ENCODE measurements around the gene GREB1.

The GREB1 gene

DNA sequence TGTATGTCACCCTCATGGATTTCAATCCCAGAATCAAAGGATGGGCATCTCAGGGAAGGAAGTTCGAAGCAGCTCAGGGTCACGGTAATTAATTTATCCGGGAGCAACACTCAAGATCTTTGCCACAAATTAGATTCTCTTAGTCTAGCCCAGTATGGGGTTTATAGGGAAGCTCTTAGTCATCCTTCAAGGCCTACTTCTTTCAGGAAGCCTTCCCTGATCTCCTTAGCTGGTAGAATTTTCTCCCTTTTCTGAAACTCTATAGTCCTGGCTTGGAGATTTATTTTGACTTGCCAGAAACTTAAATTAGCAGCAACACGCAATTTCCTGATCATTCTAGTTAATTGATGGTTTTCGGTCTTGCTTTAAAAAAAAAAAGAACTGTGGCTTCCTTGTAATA is 20.5 kb upstream of the GREB1 start:
- peaks cover 13% of the 10 kb centered on the region for H3K36me3 ChIP-seq (ENCODE audit: control insufficient read depth, insufficient read depth, low read length)
- H3K4me1 ChIP-seq (ENCODE audit: control insufficient read depth, insufficient read depth, low read length, poor library complexity, severe bottlenecking) = peaks cover 8% of the 10 kb centered on the region
- no peak overlapping the region for H3K27ac ChIP-seq (ENCODE audit: low read depth, low read length, severe bottlenecking)
- H3K4me3 ChIP-seq (ENCODE audit: extremely low read depth, insufficient read depth, low read length, poor library complexity, severe bottlenecking) = no peak overlapping the region
- 93% methylated on average over 2 to 5 of the region's 5 CpGs for WGBS, 2 experiments (ENCODE audit: insufficient coverage in 2 of 2)
- H3K9me3 ChIP-seq (ENCODE audit: control insufficient read depth, low read length) = no peaks in the 10 kb centered on the region

DNA sequence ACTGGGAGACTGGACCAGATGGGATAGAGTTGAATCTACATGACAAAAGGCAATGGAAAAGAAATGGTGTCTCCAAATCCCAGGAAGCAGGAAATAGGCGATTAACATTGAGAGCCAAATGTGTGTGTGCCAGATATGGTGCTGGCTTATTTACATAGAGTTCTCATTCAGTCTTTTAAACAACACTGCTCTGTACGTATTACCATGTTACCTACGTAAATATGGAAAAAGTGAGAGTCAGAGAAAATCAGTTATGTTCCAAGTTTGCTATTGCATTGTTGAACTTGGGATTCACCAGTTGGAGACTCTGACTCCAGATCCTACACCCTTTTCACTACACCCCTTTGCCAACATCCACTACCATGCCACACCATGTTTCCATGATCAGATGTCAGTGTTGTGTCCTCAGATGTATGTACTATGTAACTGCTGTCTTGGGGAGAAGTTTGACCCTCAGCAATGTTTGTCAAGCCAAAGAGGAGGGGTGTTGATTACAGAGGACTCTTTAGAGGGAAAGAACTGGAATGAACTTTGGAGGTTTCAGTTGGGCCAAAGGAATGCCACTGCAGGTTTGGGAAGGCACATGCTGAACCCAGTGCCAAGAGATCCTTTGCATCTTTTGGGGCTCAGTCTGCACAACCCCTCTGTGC is 19.6 kb upstream of the GREB1 start:
- 89% methylated on average over 1 of the region's 3 CpGs; no CpG with 5 or more reads in 1 of the 2 experiments for WGBS, 2 experiments (ENCODE audit: insufficient coverage in 2 of 2)
- Histone ChIP-seq H3K4me1 (ENCODE audit: control insufficient read depth, insufficient read depth, low read length, poor library complexity, severe bottlenecking) (peaks cover 8% of the 10 kb centered on the region), H3K4me3 (ENCODE audit: extremely low read depth, insufficient read depth, low read length, poor library complexity, severe bottlenecking) (no peak overlapping the region), H3K27ac (ENCODE audit: low read depth, low read length, severe bottlenecking) (no peak overlapping the region), H3K36me3 (ENCODE audit: control insufficient read depth, insufficient read depth, low read length) (peaks cover 13% of the 10 kb centered on the region), H3K9me3 (ENCODE audit: control insufficient read depth, low read length) (no peaks in the 10 kb centered on the region)

- WGBS, 2 experiments (ENCODE audit: insufficient coverage in 2 of 2) = 93 to 97% methylated on average over 5 to 6 of the region's 6 CpGs
- Histone ChIP-seq H3K27ac (ENCODE audit: low read depth, low read length, severe bottlenecking) (no peak overlapping the region), H3K9me3 (ENCODE audit: control insufficient read depth, low read length) (no peaks in the 10 kb centered on the region), H3K4me3 (ENCODE audit: extremely low read depth, insufficient read depth, low read length, poor library complexity, severe bottlenecking) (no peak overlapping the region), H3K36me3 (ENCODE audit: control insufficient read depth, insufficient read depth, low read length) (peaks cover 20% of the 10 kb centered on the region), H3K4me1 (ENCODE audit: control insufficient read depth, insufficient read depth, low read length, poor library complexity, severe bottlenecking) (peaks cover 8% of the 10 kb centered on the region)
Measured at GRCh38 chr2:11514904-11515303, 18.9 kb upstream of the GREB1 start.

DNA sequence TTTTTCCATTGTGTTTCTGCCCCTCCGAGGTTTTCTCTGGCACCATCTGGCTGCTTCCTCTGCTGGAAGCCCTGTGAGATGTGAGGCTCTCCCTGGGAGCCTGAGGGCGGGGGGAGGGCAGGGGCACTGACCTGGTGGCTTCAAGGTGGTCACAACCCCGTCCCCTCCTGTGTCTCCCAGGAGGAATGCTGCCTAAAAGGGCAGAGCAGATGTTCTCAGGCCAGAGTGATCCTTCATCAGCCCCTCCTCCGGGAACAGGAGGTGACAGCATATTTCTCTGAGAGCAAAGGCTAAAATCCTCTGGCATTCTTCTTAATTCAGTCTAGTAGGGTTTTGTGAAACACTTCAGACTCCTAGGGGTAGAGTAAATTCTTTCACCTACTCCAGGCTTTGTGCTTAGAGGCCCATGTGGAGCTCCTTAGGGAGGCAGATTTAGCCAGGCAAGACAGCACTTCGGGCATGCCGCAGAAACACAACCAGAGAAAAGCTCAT is 18.3 kb upstream of the GREB1 start:
- Histone ChIP-seq H3K36me3 (ENCODE audit: control insufficient read depth, insufficient read depth, low read length) (peaks cover 20% of the 10 kb centered on the region), H3K4me3 (ENCODE audit: extremely low read depth, insufficient read depth, low read length, poor library complexity, severe bottlenecking) (no peak overlapping the region), H3K27ac (ENCODE audit: low read depth, low read length, severe bottlenecking) (no peak overlapping the region), H3K4me1 (ENCODE audit: control insufficient read depth, insufficient read depth, low read length, poor library complexity, severe bottlenecking) (peaks cover 8% of the 10 kb centered on the region), H3K9me3 (ENCODE audit: control insufficient read depth, low read length) (peaks cover 5% of the 10 kb centered on the region)
- WGBS, 2 experiments (ENCODE audit: insufficient coverage in 2 of 2) = 52 to 54% methylated on average over 5 to 6 of the region's 6 CpGs

DNA sequence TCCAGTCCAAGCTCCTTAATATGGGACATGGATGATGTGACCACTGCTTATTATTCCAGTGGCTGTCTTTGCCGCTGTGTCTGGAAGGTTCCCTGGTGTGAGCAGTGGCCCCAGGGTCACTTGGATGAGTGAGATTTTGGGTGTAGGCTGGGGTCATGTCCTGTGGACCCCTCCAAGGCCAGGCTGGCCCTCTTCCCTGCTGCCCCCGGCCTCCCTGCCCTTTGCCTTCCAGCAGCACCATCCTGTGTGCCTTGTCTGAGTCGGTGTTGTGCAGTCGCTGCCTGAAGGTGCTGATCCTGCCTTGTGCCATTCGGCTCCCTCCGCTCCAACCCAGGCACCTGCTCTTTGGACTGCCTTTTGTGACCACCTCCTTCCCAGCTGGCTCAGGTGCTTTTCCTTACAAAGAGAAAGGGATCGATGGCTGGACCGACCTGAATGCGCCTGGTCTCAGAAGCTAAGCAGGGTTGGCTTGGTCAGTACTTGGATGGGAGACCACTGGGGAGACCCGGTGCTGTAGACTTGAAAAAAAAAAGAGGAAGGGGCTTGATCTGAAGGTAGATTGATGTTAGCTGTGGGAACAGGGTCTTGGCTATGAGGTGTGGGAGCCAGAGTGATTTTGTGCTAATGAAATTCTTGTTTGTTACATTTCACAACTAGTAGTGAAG is 16.7 kb upstream of the GREB1 start:
- WGBS, 2 experiments (ENCODE audit: insufficient coverage in 2 of 2) = 91 to 100% methylated on average over 3 to 10 of the region's 10 CpGs
- Histone ChIP-seq H3K9me3 (ENCODE audit: control insufficient read depth, low read length) (peaks cover 5% of the 10 kb centered on the region), H3K4me3 (ENCODE audit: extremely low read depth, insufficient read depth, low read length, poor library complexity, severe bottlenecking) (no peak overlapping the region), H3K36me3 (ENCODE audit: control insufficient read depth, insufficient read depth, low read length) (peaks cover 20% of the 10 kb centered on the region), H3K4me1 (ENCODE audit: control insufficient read depth, insufficient read depth, low read length, poor library complexity, severe bottlenecking) (peaks cover 4% of the 10 kb centered on the region), H3K27ac (ENCODE audit: low read depth, low read length, severe bottlenecking) (no peak overlapping the region)

DNA sequence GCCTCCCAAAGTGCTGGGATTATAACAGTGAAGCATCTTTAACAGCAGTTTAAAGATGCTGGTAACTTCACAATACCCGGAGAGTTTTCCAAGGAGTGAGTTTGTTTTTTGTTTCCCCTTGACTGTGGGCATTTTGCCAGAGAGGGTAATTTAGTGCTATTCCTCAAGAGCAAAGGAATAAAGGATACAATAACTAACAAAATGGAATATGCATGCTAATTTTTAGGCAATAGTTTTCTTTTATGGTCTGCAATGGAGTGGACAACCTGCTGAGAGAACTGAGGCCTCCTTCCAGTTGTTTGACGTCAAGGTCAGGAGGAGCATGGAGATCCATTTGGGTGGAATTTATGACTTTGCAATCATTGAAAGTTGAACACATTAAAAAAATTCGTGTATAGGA is 15.9 kb upstream of the GREB1 start:
- no peak overlapping the region for H3K27ac ChIP-seq (ENCODE audit: low read depth, low read length, severe bottlenecking)
- H3K4me3 ChIP-seq (ENCODE audit: extremely low read depth, insufficient read depth, low read length, poor library complexity, severe bottlenecking) = no peak overlapping the region
- peaks cover 27% of the 10 kb centered on the region for H3K36me3 ChIP-seq (ENCODE audit: control insufficient read depth, insufficient read depth, low read length)
- 79 to 93% methylated on average over 2 of the region's 3 CpGs for WGBS, 2 experiments (ENCODE audit: insufficient coverage in 2 of 2)
- H3K9me3 ChIP-seq (ENCODE audit: control insufficient read depth, low read length) = peaks cover 5% of the 10 kb centered on the region
- H3K4me1 ChIP-seq (ENCODE audit: control insufficient read depth, insufficient read depth, low read length, poor library complexity, severe bottlenecking) = no peaks in the 10 kb centered on the region

DNA sequence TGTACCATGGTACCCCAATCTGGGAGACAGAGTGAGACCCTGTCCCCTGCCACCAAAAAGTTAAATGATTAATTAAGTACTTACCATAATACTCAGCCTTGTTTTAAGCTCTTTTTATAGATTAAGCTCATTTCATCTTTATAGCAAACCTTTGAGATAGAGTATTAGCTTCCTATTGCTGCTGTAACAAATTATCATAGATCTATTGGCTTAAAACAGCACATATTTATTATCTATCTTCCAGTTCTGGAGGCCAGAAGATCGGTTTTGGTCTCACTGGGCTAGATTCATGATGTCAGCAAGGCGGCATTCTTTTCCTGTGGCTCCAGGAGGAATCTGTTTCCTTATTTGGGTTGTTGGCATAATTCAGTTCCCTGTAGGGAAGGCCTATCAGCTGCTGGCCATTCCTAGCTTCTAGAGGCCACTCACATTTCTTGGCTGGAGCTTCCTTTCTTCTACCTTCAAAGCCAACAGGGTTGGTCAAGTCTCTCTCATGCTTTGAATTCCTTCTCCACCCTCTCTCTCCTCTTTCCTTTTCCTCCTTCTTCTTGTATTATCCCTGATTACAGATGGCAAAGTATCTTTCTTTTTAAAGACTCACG is 13.7 kb upstream of the GREB1 start:
- peaks cover 5% of the 10 kb centered on the region for H3K4me1 ChIP-seq (ENCODE audit: control insufficient read depth, insufficient read depth, low read length, poor library complexity, severe bottlenecking)
- no peak overlapping the region for H3K4me3 ChIP-seq (ENCODE audit: extremely low read depth, insufficient read depth, low read length, poor library complexity, severe bottlenecking)
- H3K27ac ChIP-seq (ENCODE audit: low read depth, low read length, severe bottlenecking) = no peak overlapping the region
- 93 to 100% methylated on average over 2 to 3 of the region's 3 CpGs for WGBS, 2 experiments (ENCODE audit: insufficient coverage in 2 of 2)
- peaks cover 27% of the 10 kb centered on the region for H3K36me3 ChIP-seq (ENCODE audit: control insufficient read depth, insufficient read depth, low read length)
- peaks cover 5% of the 10 kb centered on the region for H3K9me3 ChIP-seq (ENCODE audit: control insufficient read depth, low read length)

DNA sequence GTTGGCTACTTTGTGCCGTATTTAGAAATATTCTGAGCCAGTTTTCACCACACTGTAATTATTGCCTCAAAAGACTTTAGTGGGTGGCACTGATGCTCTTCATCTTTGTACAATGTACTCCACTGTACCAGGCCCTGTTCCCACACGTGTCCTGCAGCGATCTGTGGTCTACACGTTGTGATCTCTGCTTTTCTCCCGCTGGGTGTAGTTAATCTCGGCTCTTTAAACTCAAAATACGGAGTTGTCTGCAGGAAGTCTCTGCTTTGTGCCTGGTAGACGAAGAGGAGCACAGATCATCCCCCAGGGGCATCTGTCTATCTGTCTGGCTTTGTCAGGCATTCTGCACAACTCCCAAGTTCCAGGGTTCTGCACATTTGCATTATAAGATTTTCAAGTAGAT is 12.1 kb upstream of the GREB1 start:
- Histone ChIP-seq H3K9me3 (ENCODE audit: control insufficient read depth, low read length) (peaks cover 5% of the 10 kb centered on the region), H3K4me1 (ENCODE audit: control insufficient read depth, insufficient read depth, low read length, poor library complexity, severe bottlenecking) (peaks cover 5% of the 10 kb centered on the region), H3K4me3 (ENCODE audit: extremely low read depth, insufficient read depth, low read length, poor library complexity, severe bottlenecking) (no peak overlapping the region), H3K27ac (ENCODE audit: low read depth, low read length, severe bottlenecking) (no peak overlapping the region), H3K36me3 (ENCODE audit: control insufficient read depth, insufficient read depth, low read length) (peaks cover 19% of the 10 kb centered on the region)
- WGBS, 2 experiments (ENCODE audit: insufficient coverage in 2 of 2) = 92 to 95% methylated on average over 8 of the region's 8 CpGs

- H3K9me3 ChIP-seq (ENCODE audit: control insufficient read depth, low read length) = peaks cover 5% of the 10 kb centered on the region
- peaks cover 12% of the 10 kb centered on the region for H3K36me3 ChIP-seq (ENCODE audit: control insufficient read depth, insufficient read depth, low read length)
- peaks cover 5% of the 10 kb centered on the region for H3K4me1 ChIP-seq (ENCODE audit: control insufficient read depth, insufficient read depth, low read length, poor library complexity, severe bottlenecking)
- H3K4me3 ChIP-seq (ENCODE audit: extremely low read depth, insufficient read depth, low read length, poor library complexity, severe bottlenecking) = no peak overlapping the region
- H3K27ac ChIP-seq (ENCODE audit: low read depth, low read length, severe bottlenecking) = no peak overlapping the region
- 80 to 100% methylated on average over 1 to 2 of the region's 2 CpGs for WGBS, 2 experiments (ENCODE audit: insufficient coverage in 2 of 2)
Measured at GRCh38 chr2:11524470-11524869, 9.4 kb upstream of the GREB1 start.

DNA sequence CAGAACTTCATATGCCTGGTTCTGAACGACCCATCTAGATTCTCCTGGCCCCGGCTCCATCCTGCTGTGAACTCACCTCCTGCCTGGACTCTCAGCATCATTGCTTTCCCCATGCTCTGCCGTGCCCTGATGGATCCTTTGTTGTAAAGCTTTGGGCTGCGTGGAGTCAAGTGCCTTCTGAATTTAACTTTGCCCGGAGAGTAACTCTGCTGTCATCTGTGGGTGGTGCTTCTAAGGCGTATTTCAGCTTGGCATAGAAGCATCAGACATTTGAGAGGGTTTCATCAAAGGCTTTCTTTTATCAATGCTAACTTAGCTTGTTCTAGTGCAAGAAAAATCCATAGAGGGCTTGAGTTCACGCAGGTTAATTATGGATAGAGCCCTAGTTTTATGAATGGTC is 8.1 kb upstream of the GREB1 start:
- WGBS, 2 experiments (ENCODE audit: insufficient coverage in 2 of 2) = 98 to 100% methylated on average over 3 to 5 of the region's 7 CpGs
- H3K9me3 ChIP-seq (ENCODE audit: control insufficient read depth, low read length) = no peaks in the 10 kb centered on the region
- H3K36me3 ChIP-seq (ENCODE audit: control insufficient read depth, insufficient read depth, low read length) = peaks cover 6% of the 10 kb centered on the region
- no peak overlapping the region for H3K4me3 ChIP-seq (ENCODE audit: extremely low read depth, insufficient read depth, low read length, poor library complexity, severe bottlenecking)
- H3K27ac ChIP-seq (ENCODE audit: low read depth, low read length, severe bottlenecking) = no peak overlapping the region
- peaks cover 5% of the 10 kb centered on the region for H3K4me1 ChIP-seq (ENCODE audit: control insufficient read depth, insufficient read depth, low read length, poor library complexity, severe bottlenecking)

DNA sequence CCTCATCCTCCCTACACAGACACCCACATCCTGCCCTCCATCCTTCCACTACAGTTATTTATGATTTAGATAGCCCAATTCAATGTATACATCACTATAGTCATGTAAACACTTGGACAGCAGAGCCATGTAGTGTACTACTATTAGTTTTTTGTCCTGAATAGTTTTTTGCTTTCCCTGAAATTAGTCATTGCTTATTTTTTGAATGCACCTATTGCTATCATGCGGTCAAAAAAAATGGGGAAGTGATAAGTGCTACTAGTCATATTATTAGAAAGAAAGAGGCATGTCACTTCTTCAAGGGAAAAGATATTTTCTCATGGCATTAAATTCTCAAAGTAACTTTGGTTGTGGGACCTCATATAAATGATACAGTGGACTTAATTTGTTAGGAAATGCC is 6.8 kb upstream of the GREB1 start:
- WGBS, 2 experiments (ENCODE audit: insufficient coverage in 2 of 2) = no CpG with 5 or more reads among the region's 1 CpG
- peaks cover 6% of the 10 kb centered on the region for H3K4me1 ChIP-seq (ENCODE audit: control insufficient read depth, insufficient read depth, low read length, poor library complexity, severe bottlenecking)
- H3K9me3 ChIP-seq (ENCODE audit: control insufficient read depth, low read length) = no peaks in the 10 kb centered on the region
- no peak overlapping the region for H3K27ac ChIP-seq (ENCODE audit: low read depth, low read length, severe bottlenecking)
- peaks cover 6% of the 10 kb centered on the region for H3K36me3 ChIP-seq (ENCODE audit: control insufficient read depth, insufficient read depth, low read length)
- H3K4me3 ChIP-seq (ENCODE audit: extremely low read depth, insufficient read depth, low read length, poor library complexity, severe bottlenecking) = no peak overlapping the region

All from mesodermal cell (in vitro differentiated cells).